Activated CD4-positive, alpha-beta T cell treated with anti-CD3 and anti-CD28 coated beads, Interleukin-2, amount 50 U/mL, for 16 hours (primary cell): ENCODE measurements around the gene CCR7.
"Not testable (repeated sequence)": the region's sequence is repeated elsewhere in the genome, so short reads cannot be mapped to it uniquely, and the experiment has no call there.

ENCODE experiments used
- DNase-seq: peaks from one replicate; pipeline ENCODE4 v3.0.0-alpha.2; 2020

CCR7 gene

GRCh38 chr17:40596261-40596919 lies 31.1 kb upstream of the CCR7 start:
- DNase-seq, result no peak

GRCh38 chr17:40590742-40591141 lies 25.5 kb upstream of the CCR7 start:
- DNase-seq, result no peak

- no peak for DNase-seq
Measured at GRCh38 chr17:40588552-40588951, 23.3 kb upstream of the CCR7 start.

- DNase-seq, result not testable (repeated sequence)
Measured at GRCh38 chr17:40586264-40586663, 21.0 kb upstream of the CCR7 start.

- DNase-seq, result not testable (repeated sequence)
Measured at GRCh38 chr17:40584950-40585349, 19.7 kb upstream of the CCR7 start.

GRCh38 chr17:40582328-40582901 lies 17.1 kb upstream of the CCR7 start:
- DNase-seq, result peak; percentile 67

GRCh38 chr17:40580140-40580539 lies 14.9 kb upstream of the CCR7 start:
- no peak for DNase-seq

GRCh38 chr17:40579471-40579870 lies 14.2 kb upstream of the CCR7 start:
- no peak for DNase-seq

- DNase-seq, result peak; percentile 57
Measured at GRCh38 chr17:40577611-40578065, 12.4 kb upstream of the CCR7 start.

GRCh38 chr17:40576113-40576740 lies 11.0 kb upstream of the CCR7 start:
- DNase-seq, result no peak

- no peak for DNase-seq
Measured at GRCh38 chr17:40574292-40574691, 9.0 kb upstream of the CCR7 start.

- not testable (repeated sequence) for DNase-seq
Measured at GRCh38 chr17:40572245-40572993, 7.1 kb upstream of the CCR7 start.

GRCh38 chr17:40568074-40568836 lies 3.0 kb upstream of the CCR7 start:
- no peak for DNase-seq

GRCh38 chr17:40567377-40567776 lies 2.1 kb upstream of the CCR7 start:
- DNase-seq, result no peak

GRCh38 chr17:40565769-40566409 lies 617 bp upstream of the CCR7 start:
- DNase-seq, result no peak

GRCh38 chr17:40564195-40564882 lies 933 bp downstream of the CCR7 start:
- DNase-seq, result peak; percentile 73

- peak; percentile 96 for DNase-seq
Measured at GRCh38 chr17:40563220-40564052, 1.8 kb downstream of the CCR7 start.

GRCh38 chr17:40562838-40563219 lies 2.4 kb downstream of the CCR7 start:
- DNase-seq, result no peak

- peak; percentile 88 for DNase-seq
Measured at GRCh38 chr17:40561871-40562611, 3.2 kb downstream of the CCR7 start.

GRCh38 chr17:40561294-40561870 lies 3.9 kb downstream of the CCR7 start:
- peak; percentile 80 for DNase-seq
